Measurements from ENCODE around the gene XPC.

- TF ChIP-seq RAD21 (IDR thresholded peaks at IDR 0.05; ENCODE audit: low read depth) = no peak
- TF ChIP-seq CEBPB (IDR thresholded peaks at IDR 0.05) = no peak
- no peak for TF ChIP-seq ZBTB7A (IDR thresholded peaks at IDR 0.05; ENCODE audit: low read depth)
- TF ChIP-seq TAF1 (IDR thresholded peaks at IDR 0.05; ENCODE audit: low read depth) = no peak
- TF ChIP-seq CREB1 (IDR thresholded peaks at IDR 0.05; ENCODE audit: low read depth) = no peak
- no peak for TF ChIP-seq EP300 (IDR thresholded peaks at IDR 0.05; ENCODE audit: borderline replicate concordance)
- TF ChIP-seq FOXM1 (IDR thresholded peaks at IDR 0.05; ENCODE audit: borderline replicate concordance, low read depth) = no peak
- TF ChIP-seq MAX (IDR thresholded peaks at IDR 0.05) = no peak
- TF ChIP-seq REST (IDR thresholded peaks at IDR 0.05; ENCODE audit: low read depth) = no peak
- no peak for TF ChIP-seq NFIC (IDR thresholded peaks at IDR 0.05)
- TF ChIP-seq YY1 (IDR thresholded peaks at IDR 0.05; ENCODE audit: low read depth) = no peak
Measured at GRCh38 chr3:14135581-14135980, 42.8 kb downstream of the XPC start.

All from Ishikawa (cell line).